PC-9 (cell line): ENCODE measurements around the gene HGD. TPM values are rescaled to one million over a fixed set of nuclear protein-coding genes. Genes with fewer than 3 reads are reported as not detected.

ENCODE experiments used
- BruUV-seq: library from RNA; stranded (reverse); fragments of 400-500 nt; replicated peaks from 2 replicates; lab custom pipeline; 2021; lab: Mats Ljungman, UMichigan
- CTCF ChIA-PET: fragments of 300-600 bp; sonication (Branson Sonifier 250); formaldehyde crosslinking; loops from one replicate; lab custom pipeline; 2022; ENCODE audit warnings: antibody characterized with exemption; lab: Charles Lee
- POLR2A ChIA-PET: fragments of 300-600 bp; sonication (Branson Sonifier 250); formaldehyde crosslinking; loops from one replicate; lab custom pipeline; 2022; ENCODE audit warnings: antibody characterized with exemption; ENCODE audit not compliant: unreplicated experiment; lab: Charles Lee
- DNase-seq, 2 experiments: peaks; one replicate each; pipeline versions ENCODE4 v3.0.0 to v3.0.0-alpha.2; 2015 to 2022; ENCODE audit warnings: mixed read lengths in 1 of 2
- H2AFZ ChIP-seq: fragments of 200-600 bp; sonication (generic); 2 replicates; pipeline ENCODE4 v1.8.1; 2017; ENCODE audit warnings: antibody characterized with exemption
- H3F3A ChIP-seq: fragments of 200-600 bp; sonication (generic); 2 replicates; pipeline ENCODE4 v1.8.1; 2017; ENCODE audit warnings: antibody characterized with exemption, mild to moderate bottlenecking, low read depth; ENCODE audit not compliant: insufficient read depth
- H3K27ac ChIP-seq: fragments of 200-600 bp; sonication (generic); 2 replicates; pipeline ENCODE4 v1.6.1; 2016; ENCODE audit warnings: mixed run types
- H3K27me3 ChIP-seq: fragments of 200-600 bp; sonication (generic); 2 replicates; pipeline ENCODE4 v1.6.1; 2016; ENCODE audit warnings: low read depth, mixed run types; ENCODE audit not compliant: insufficient read depth
- H3K36me3 ChIP-seq: fragments of 200-600 bp; sonication (generic); 2 replicates; pipeline ENCODE4 v1.6.1; 2016; ENCODE audit warnings: low read depth, mixed run types
- H3K4me1 ChIP-seq: fragments of 200-600 bp; sonication (generic); replicated peaks from 2 replicates; pipeline ENCODE4 v1.6.1; 2016; ENCODE audit warnings: mixed run types; ENCODE audit not compliant: insufficient read depth
- H3K4me2 ChIP-seq: fragments of 200-600 bp; sonication (generic); 2 replicates; pipeline ENCODE4 v1.6.1; 2017; ENCODE audit warnings: mixed run types
- H3K4me3 ChIP-seq: fragments of 200-600 bp; sonication (generic); 2 replicates; pipeline ENCODE4 v1.6.1; 2016; ENCODE audit warnings: mixed run types
- H3K79me2 ChIP-seq: fragments of 200-600 bp; sonication (generic); 2 replicates; pipeline ENCODE4 v1.6.1; 2017; ENCODE audit warnings: low read depth, mixed run types
- H3K9me2 ChIP-seq: fragments of 200-600 bp; sonication (generic); 2 replicates; pipeline ENCODE4 v1.8.1; 2017; ENCODE audit warnings: mild to moderate bottlenecking; ENCODE audit not compliant: insufficient read depth
- H3K9me3 ChIP-seq: fragments of 200-600 bp; sonication (generic); 2 replicates; pipeline ENCODE4 v1.8.1; 2016; ENCODE audit warnings: low read depth; ENCODE audit not compliant: insufficient read depth
- H4K20me1 ChIP-seq: fragments of 200-600 bp; sonication (generic); 2 replicates; pipeline ENCODE4 v1.8.1; 2017; ENCODE audit not compliant: insufficient read depth
- EZH2 ChIP-seq: fragments of 200-600 bp; sonication (generic); IDR thresholded peaks from 2 replicates; pipeline ENCODE4 v1.8.0; 2017; ENCODE audit warnings: antibody characterized with exemption, low read depth
- intact Hi-C: fragments of 100-400 bp; cut with micrococcal nuclease; formaldehyde crosslinking; loops from one replicate; pipeline ENCODE4 v1.10.0; 2022; ENCODE audit not compliant: unreplicated experiment
- total RNA-seq: library from RNA; stranded (reverse); gene quantifications from 2 replicates; pipeline ENCODE4 v1.2.3, GENCODE V29; 2021
- TF ChIP-seq, protein P1 (sequence below): fragments of 200-600 bp; sonication (generic); conservative IDR thresholded peaks from 2 replicates; pipeline ENCODE4 v1.6.1; 2017; ENCODE audit warnings: mixed run types, antibody characterized with exemption, mild to moderate bottlenecking, moderate library complexity

Gene HGD
- total RNA-seq, 1 experiment from 2014 or later: 0.65 TPM

DNA sequence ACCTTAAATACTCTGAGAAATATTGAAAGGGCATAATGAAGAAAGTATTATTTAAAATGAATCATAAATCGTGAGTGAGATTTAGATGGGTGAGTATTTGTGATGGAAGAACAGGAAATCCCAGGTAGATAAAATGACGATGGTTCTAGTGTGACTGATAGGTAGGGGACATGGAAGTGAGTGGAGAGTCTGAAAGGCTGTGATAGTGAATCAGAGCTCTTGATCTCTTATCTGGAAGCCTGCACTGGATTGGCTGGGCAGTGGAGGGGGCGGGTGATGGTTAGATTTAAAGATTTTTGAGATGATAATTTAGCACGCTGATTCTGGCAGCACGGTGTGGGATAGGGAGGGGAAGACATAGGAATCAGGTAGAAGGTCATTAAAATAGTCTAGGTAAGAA lies 20.1 kb downstream of the HGD start:
- H3F3A ChIP-seq: no peaks in the 10 kb centered on the region
- H3K27ac ChIP-seq: no peak overlapping the region
- H3K27me3 ChIP-seq: no peaks in the 10 kb centered on the region
- ChIA-PET CTCF (no interaction called here), POLR2A (interaction anchor here (0.6 kb wide), 1 partner anchor 10 kb away, joined by 11 read pairs; no protein-coding TSS in a partner anchor)
- no peak for DNase-seq
- H3K4me2 ChIP-seq: no peak overlapping the region
- peaks cover 7% of the 10 kb centered on the region; the same call in 1 of the 2 replicates for H3K4me1 ChIP-seq
- H3K9me2 ChIP-seq: no peaks in the 10 kb centered on the region; the same call in 1 of the 2 replicates
- TF ChIP-seq, protein P1, sequence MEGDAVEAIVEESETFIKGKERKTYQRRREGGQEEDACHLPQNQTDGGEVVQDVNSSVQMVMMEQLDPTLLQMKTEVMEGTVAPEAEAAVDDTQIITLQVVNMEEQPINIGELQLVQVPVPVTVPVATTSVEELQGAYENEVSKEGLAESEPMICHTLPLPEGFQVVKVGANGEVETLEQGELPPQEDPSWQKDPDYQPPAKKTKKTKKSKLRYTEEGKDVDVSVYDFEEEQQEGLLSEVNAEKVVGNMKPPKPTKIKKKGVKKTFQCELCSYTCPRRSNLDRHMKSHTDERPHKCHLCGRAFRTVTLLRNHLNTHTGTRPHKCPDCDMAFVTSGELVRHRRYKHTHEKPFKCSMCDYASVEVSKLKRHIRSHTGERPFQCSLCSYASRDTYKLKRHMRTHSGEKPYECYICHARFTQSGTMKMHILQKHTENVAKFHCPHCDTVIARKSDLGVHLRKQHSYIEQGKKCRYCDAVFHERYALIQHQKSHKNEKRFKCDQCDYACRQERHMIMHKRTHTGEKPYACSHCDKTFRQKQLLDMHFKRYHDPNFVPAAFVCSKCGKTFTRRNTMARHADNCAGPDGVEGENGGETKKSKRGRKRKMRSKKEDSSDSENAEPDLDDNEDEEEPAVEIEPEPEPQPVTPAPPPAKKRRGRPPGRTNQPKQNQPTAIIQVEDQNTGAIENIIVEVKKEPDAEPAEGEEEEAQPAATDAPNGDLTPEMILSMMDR: no peak
- no peak for TF ChIP-seq EZH2
- H2AFZ ChIP-seq: no peak overlapping the region
- H3K36me3 ChIP-seq: no peaks in the 10 kb centered on the region
- H3K4me3 ChIP-seq: no peak overlapping the region
- BruUV-seq: no TSS peak
- H3K79me2 ChIP-seq: no peaks in the 10 kb centered on the region
- no peaks in the 10 kb centered on the region for H4K20me1 ChIP-seq
- intact Hi-C loops: no loop called here
- no peaks in the 10 kb centered on the region for H3K9me3 ChIP-seq

DNA sequence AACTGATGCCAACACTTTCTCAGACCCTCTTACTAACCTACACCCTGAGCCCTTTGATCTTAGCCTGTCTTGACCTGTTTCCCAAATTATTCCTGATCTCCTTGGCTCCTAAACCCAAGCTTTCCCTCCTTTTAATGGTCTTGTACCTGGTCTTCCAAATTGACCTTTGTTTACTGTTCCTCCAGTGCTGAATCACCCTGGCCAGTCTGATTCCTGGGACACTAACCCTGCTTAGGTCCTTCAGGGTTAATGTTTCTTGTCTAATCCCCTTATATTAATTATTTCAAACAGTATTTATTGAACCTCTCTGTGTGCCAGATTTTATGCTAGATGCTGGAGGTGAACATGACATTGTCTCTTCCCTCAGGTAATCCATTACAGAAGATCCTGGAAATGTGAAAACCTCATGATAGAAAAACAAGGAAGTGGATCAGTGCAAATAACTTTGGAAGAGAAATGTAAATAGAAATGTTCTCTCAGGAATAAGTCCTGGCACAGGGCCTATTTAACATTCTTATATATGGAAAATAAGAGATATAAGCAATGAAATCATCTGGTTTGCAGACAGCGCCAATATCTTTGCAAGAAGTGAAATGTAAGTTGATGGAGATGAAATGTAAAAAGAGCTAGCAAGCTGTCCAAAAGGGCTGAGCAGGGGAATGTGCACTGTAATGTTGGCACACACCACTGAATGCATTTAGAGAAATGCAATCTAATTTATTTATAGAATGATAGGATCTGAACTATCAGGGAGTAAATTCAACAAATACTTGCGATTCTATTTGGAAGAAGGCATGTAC lies 20.7 kb downstream of the HGD start:
- no TSS peak for BruUV-seq

DNA sequence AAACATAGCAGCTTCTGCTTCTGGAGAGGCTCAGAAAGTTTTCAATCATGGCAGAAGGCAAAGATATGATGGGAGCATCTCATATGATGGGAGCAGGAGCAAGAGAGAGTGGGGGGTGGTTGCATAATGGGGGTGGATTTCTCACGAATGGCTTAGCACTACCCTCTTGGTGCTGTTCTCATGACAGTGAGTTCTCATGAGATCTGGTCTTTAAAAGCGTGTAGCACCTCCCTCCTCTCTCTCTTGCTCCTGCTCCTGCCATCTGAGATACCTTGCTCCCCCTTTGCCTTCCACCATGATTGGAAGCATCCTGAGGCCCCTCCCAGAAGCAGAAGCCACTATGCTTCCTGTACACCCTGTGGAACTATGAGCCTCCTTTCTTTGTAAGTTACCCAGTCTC lies 22.2 kb downstream of the HGD start:
- no peak for DNase-seq
- no peaks in the 10 kb centered on the region for H3K9me3 ChIP-seq
- H3K4me3 ChIP-seq: no peak overlapping the region
- H3K36me3 ChIP-seq: no peaks in the 10 kb centered on the region
- TF ChIP-seq, protein P1: no peak
- TF ChIP-seq EZH2: no peak
- H4K20me1 ChIP-seq: no peaks in the 10 kb centered on the region
- H2AFZ ChIP-seq: no peak overlapping the region
- H3K27me3 ChIP-seq: no peaks in the 10 kb centered on the region
- H3K4me1 ChIP-seq: peaks cover 7% of the 10 kb centered on the region; the same call in 1 of the 2 replicates
- H3K27ac ChIP-seq: no peak overlapping the region
- BruUV-seq: no TSS peak
- intact Hi-C loops: no loop called here
- POLR2A ChIA-PET: no interaction called here
- H3K9me2 ChIP-seq: no peaks in the 10 kb centered on the region; the same call in none of the 2 replicates
- H3K79me2 ChIP-seq: no peaks in the 10 kb centered on the region
- CTCF ChIA-PET: no interaction called here
- no peak overlapping the region for H3K4me2 ChIP-seq
- no peaks in the 10 kb centered on the region for H3F3A ChIP-seq

More for the DNA sequence above, 20.7 kb downstream of the HGD start:
- H3K9me2 ChIP-seq: no peaks in the 10 kb centered on the region; the same call in 1 of the 2 replicates
- H4K20me1 ChIP-seq: no peaks in the 10 kb centered on the region
- POLR2A ChIA-PET: interaction anchor here (0.6 kb wide), 1 partner anchor 9 kb away, joined by 11 read pairs; no protein-coding TSS in a partner anchor
- no peak overlapping the region for H3K4me2 ChIP-seq
- H2AFZ ChIP-seq: no peak overlapping the region
- no peak overlapping the region for H3K4me3 ChIP-seq
- CTCF ChIA-PET: no interaction called here
- H3K9me3 ChIP-seq: no peaks in the 10 kb centered on the region
- TF ChIP-seq EZH2: no peak
- TF ChIP-seq, protein P1: no peak
- H3K27me3 ChIP-seq: no peaks in the 10 kb centered on the region
- H3K4me1 ChIP-seq: peaks cover 7% of the 10 kb centered on the region; the same call in 1 of the 2 replicates
- H3F3A ChIP-seq: no peaks in the 10 kb centered on the region
- no peaks in the 10 kb centered on the region for H3K36me3 ChIP-seq
- no peak overlapping the region for H3K27ac ChIP-seq
- H3K79me2 ChIP-seq: no peaks in the 10 kb centered on the region
- intact Hi-C loops: no loop called here
- DNase-seq: no peak
